Head of caudate nucleus (tissue), 42 donors: ENCODE data around the gene WSCD2.

Source experiments
- DNase-seq, 42 donors: peaks; one replicate each; pipeline versions ENCODE4 v3.0.0 to v3.0.0-alpha.2; 2020 to 2021; ENCODE audit warnings: mixed read lengths in 7 of 42
- intact Hi-C: fragments of 100-400 bp; cut with DNase I; formaldehyde crosslinking; loops from one replicate; pipeline ENCODE4 v1.15.0; 2022

WSCD2 gene

GRCh38 chr12:108180255-108181094, 51.4 kb downstream of the WSCD2 start:
- no peak for DNase-seq
- intact Hi-C loops = no loop called here

DNA sequence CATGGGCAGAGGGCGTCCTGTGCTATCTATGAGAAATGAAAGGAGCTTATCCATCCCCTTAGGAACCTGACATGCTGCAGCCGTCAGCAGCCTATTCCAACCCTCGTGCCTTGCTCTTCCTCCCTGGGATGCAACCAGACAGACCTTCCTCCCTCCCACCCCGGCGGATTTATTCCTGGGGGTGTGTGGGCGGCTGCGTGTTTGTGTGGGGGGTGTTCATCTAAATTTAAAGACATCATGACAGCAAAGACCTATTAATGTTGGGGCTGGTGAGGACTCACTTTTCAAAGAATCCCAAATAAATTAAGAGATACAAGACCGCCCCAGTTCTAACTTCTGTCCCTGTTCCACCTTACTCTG, 52.0 kb downstream of the WSCD2 start:
- intact Hi-C loops = no loop called here
- DNase-seq = peak; percentile 19 to 89 (median 64)

DNA sequence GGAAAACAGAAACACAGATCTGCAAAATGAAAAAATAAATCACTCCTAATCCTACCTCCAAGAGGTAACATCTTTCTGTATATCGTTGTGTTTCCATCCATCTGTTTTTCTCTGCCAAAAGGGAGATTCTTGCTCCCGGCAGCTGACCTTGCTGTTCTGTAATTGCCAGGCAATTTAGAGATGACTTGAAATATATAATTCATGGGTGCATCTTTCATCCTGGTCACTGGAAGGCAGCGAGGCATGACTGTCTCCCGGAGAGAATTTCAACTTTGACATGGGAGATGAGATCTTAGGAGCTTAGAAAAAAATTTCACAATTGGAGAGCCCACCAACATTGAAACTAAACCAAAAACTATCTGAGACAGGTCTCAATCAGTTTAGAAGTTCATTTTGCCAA, 53.0 kb downstream of the WSCD2 start:
- intact Hi-C loops = no loop called here
- no peak for DNase-seq

DNA sequence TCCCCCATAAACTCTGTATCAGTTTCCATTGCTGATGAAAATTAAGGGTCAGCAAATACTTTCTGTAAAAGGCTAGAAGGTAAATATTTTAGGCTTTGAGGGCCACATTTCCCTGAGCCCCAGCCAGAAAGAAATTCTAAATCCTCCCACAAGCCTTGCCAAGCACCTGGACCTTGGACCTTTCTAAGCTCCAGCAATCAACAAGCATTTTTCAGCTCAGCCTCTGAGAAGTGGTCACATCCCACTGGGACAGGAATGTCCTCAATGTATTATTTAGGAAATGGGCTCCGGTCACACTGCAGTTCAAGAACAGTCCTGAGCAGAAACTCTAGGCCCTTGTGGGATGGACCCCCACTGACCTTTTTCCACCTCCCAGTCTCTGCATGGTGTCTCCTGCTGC, 55.9 kb downstream of the WSCD2 start:
- intact Hi-C loops = no loop called here
- no peak for DNase-seq

- DNase-seq = no peak
- intact Hi-C loops = no loop called here
These were observed 58.7 kb downstream of the WSCD2 start for GRCh38 chr12:108187831-108188230.

DNA sequence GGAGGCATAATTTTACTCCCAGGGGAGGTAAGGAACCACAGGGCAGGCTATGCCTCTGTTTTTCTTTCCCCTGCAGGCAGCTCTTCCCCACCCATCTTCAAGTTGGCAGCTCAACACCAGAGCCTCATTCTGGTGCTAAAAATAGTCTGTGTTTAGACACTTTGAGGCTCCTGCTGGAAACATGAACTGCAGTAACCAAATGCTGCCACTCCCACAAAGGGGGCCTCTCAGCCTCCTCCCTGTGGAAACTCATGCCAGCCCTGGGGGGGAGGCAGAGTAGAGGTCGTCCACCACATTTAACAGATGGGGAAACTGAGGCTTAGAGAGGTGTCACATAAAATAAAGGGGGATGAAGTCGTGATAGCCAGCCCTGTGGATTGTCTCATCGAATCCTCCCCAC, 61.4 kb downstream of the WSCD2 start:
- peak in 13 of 42 donors; percentile 3 to 59 (median 23) for DNase-seq
- intact Hi-C loops = no loop called here

GRCh38 chr12:108191086-108191485, 62.0 kb downstream of the WSCD2 start:
- DNase-seq = no peak
- intact Hi-C loops = no loop called here

DNA sequence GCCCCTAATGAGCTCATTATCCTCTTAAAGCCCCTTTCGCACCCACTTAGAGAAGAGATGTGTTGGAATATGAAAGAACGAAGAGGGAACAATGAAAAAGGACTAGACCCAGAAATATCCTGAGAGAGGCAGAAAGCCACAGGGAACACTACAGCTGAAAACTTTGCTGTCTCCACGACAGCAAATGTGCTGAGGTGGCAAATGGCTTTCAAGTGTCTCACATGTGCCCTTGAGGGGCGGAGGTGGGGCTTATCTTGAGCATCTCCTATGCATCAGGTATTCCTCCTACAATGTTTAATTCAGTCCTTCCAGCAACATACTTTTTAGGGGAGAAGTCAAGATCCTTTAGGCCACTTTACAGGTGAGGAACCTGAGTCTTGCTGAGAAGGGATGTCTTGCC, 62.9 kb downstream of the WSCD2 start:
- peak in 6 of 42 donors; percentile 14 to 47 (median 28) for DNase-seq

GRCh38 chr12:108193493-108193892, 64.4 kb downstream of the WSCD2 start:
- intact Hi-C loops = no loop called here
- DNase-seq = no peak

More for the DNA sequence above, 62.9 kb downstream of the WSCD2 start:
- intact Hi-C loops = no loop called here

- intact Hi-C loops = no loop called here
- peak in 28 of 42 donors; percentile 15 to 78 (median 46) for DNase-seq
These were observed 64.8 kb downstream of the WSCD2 start for GRCh38 chr12:108193917-108194316.

- no peak for DNase-seq
These were observed 65.5 kb downstream of the WSCD2 start for GRCh38 chr12:108194585-108194984.

GRCh38 chr12:108196319-108196718, 67.2 kb downstream of the WSCD2 start:
- intact Hi-C loops = no loop called here
- DNase-seq = no peak

More at GRCh38 chr12:108194585-108194984, 65.5 kb downstream of the WSCD2 start:
- intact Hi-C loops = no loop called here

DNA sequence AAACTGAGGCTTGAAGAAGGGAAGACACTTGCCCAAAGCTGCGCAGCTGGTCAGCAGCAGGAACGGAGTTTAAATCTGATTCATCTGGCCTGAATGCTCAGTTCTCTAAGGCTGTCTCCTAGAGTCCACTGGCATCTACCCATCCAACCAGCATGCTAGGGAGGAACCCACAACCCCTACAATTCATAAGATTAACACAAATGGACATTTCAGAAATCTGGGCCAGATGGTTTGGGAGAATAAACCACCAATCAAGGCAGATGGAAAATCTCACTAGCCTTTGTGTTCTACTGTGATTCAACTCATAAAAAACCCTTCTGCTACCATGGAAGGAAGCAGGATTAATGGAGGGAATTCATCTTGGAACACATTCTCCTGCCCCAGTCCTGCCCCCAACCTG, 67.8 kb downstream of the WSCD2 start:
- intact Hi-C loops = no loop called here
- no peak for DNase-seq

GRCh38 chr12:108198043-108198442, 69.0 kb downstream of the WSCD2 start:
- DNase-seq = no peak
- intact Hi-C loops = no loop called here

GRCh38 chr12:108199106-108199505, 70.0 kb downstream of the WSCD2 start:
- intact Hi-C loops = no loop called here
- no peak for DNase-seq

- DNase-seq = no peak
- intact Hi-C loops = no loop called here
These were observed 72.7 kb downstream of the WSCD2 start for GRCh38 chr12:108201808-108202207.

GRCh38 chr12:108204117-108204987, 75.3 kb downstream of the WSCD2 start:
- intact Hi-C loops = no loop called here

DNA sequence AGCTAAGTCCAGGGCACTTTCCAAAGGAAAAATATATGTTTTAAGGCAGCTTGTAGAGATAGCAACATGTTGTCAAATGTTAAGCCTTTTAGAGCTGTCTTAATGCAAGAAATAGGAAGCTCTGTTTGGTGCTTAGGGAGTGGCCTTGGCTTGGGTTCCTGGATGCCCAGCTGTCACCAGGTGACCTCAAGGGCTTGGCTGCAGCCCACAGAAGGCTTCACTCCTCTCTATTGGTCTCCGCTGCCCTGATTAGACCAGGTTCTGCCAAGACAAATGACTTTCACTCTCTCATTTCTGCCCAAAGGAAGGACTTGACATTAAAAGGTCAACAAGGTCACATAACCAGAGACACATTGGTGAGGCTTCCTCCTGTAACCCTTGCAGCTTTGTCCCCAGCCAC, 76.8 kb downstream of the WSCD2 start:
- intact Hi-C loops = no loop called here
- no peak for DNase-seq

More at GRCh38 chr12:108204117-108204987, 75.3 kb downstream of the WSCD2 start:
- no peak for DNase-seq

- intact Hi-C loops = no loop called here
- no peak for DNase-seq
These were observed 79.0 kb downstream of the WSCD2 start for GRCh38 chr12:108207791-108208730.
